ENCODE measurements around the gene PEAR1.

GRCh38 chr1:156857532-156857931 is 36.0 kb upstream of the PEAR1 start:
- TF ChIP-seq CTCF (conservative IDR thresholded peaks at IDR 0.05; ENCODE audit: low read depth, low read length) (no peak), EZH2 (IDR thresholded peaks at IDR 0.05; ENCODE audit: low read length, unreplicated experiment) (no peak), EZH2phosphoT487 (IDR thresholded peaks at IDR 0.05; ENCODE audit: borderline replicate concordance, low read length) (no peak)
